H1 (cell line): ENCODE results near the gene GABRG3. TPM values are rescaled to one million over a fixed set of nuclear protein-coding genes. Genes with fewer than 3 reads are reported as not detected.

Source experiments
- CTCF ChIA-PET: fragments of 300-600 bp; sonication (Branson Sonifier 250); formaldehyde crosslinking; loops from one replicate; lab custom pipeline; 2021; ENCODE audit not compliant: partially characterized antibody; lab: Charles Lee
- POLR2A ChIA-PET: fragments of 300-600 bp; sonication (Branson Sonifier 250); formaldehyde crosslinking; loops from one replicate; lab custom pipeline; 2021; ENCODE audit warnings: inconsistent platforms; ENCODE audit not compliant: partially characterized antibody; lab: Charles Lee
- DNase-seq, 2 experiments: peaks; one replicate each; pipeline versions ENCODE4 v3.0.0 to v3.0.0-alpha.2; 2010 to 2022; ENCODE audit warnings: low spot score in 2 of 2, low read depth in 1 of 2, mixed read lengths in 1 of 2
- FAIRE-seq: peaks from 2 replicates; lab custom pipeline; 2011; peaks lifted over from hg19 to GRCh38; lab: Jason Lieb, UNC
- H2AFZ ChIP-seq: 2 replicates; pipeline ENCODE4 v1.8.1; 2012; ENCODE audit warnings: low read length, inconsistent platforms
- H2AK5ac ChIP-seq: 2 replicates; pipeline ENCODE4 v1.6.1; 2013; ENCODE audit warnings: low read depth, low read length
- H2BK120ac ChIP-seq: replicated peaks from 2 replicates; pipeline ENCODE3; 2013; ENCODE audit warnings: low read depth, low read length, inconsistent platforms
- H2BK12ac ChIP-seq: 2 replicates; pipeline ENCODE4 v1.6.1; 2013; ENCODE audit warnings: low read depth, low read length
- H2BK15ac ChIP-seq: 2 replicates; pipeline ENCODE4 v1.6.1; 2013; ENCODE audit warnings: low read length
- H2BK20ac ChIP-seq: 2 replicates; pipeline ENCODE4 v1.6.1; 2013; ENCODE audit warnings: low read length
- H2BK5ac ChIP-seq: 2 replicates; pipeline ENCODE4 v1.6.1; 2013; ENCODE audit warnings: low read depth, low read length
- H3K14ac ChIP-seq: 2 replicates; pipeline ENCODE4 v1.6.1; 2013; ENCODE audit warnings: inconsistent platforms; ENCODE audit not compliant: insufficient read length
- H3K18ac ChIP-seq: 2 replicates; pipeline ENCODE4 v1.6.1; 2013; ENCODE audit warnings: low read length; ENCODE audit errors: extremely low read depth
- H3K23ac ChIP-seq: 2 replicates; pipeline ENCODE4 v1.6.1; 2013; ENCODE audit warnings: inconsistent platforms; ENCODE audit not compliant: insufficient read length
- H3K23me2 ChIP-seq: 2 replicates; pipeline ENCODE4 v1.6.1; 2013; ENCODE audit warnings: low read depth, low read length
- H3K27ac ChIP-seq: 2 replicates; pipeline ENCODE4 v1.6.1; 2011; ENCODE audit warnings: low read depth, low read length, inconsistent platforms
- H3K27me3 ChIP-seq, 4 experiments: replicated peaks in 1 of 4; 1 replicate in 1 of 4; 2 replicates in 3 of 4; pipeline versions ENCODE4 v1.6.1 to v1.8.1; 2011 to 2013; ENCODE audit warnings: low read length in 3 of 4, mild to moderate bottlenecking in 3 of 4, inconsistent platforms in 2 of 4, mixed read lengths in 2 of 4, moderate library complexity in 1 of 4; ENCODE audit not compliant: control insufficient read depth in 3 of 4, insufficient read depth in 3 of 4; ENCODE audit errors: extremely low read depth in 1 of 4
- H3K36me3 ChIP-seq, 4 experiments: 2 replicates each; pipeline versions ENCODE4 v1.6.1 to v1.8.1; 2011 to 2013; ENCODE audit warnings: mild to moderate bottlenecking in 4 of 4, low read length in 3 of 4, moderate library complexity in 2 of 4, control low read depth in 1 of 4, inconsistent platforms in 1 of 4; ENCODE audit not compliant: insufficient read depth in 4 of 4, control insufficient read depth in 2 of 4
- H3K4ac ChIP-seq: replicated peaks from 2 replicates; pipeline ENCODE3; 2013; ENCODE audit warnings: low read length, low read depth, mixed read lengths, inconsistent platforms; ENCODE audit not compliant: insufficient read length
- H3K4me1 ChIP-seq, 4 experiments: replicated peaks in 1 of 4; 1 replicate in 1 of 4; 2 replicates in 3 of 4; pipeline versions ENCODE4 v1.6.1 to v1.8.1; 2011 to 2013; ENCODE audit warnings: low read length in 3 of 4, inconsistent platforms in 2 of 4, mixed read lengths in 1 of 4; ENCODE audit not compliant: insufficient read depth in 4 of 4, control insufficient read depth in 3 of 4
- H3K4me2 ChIP-seq, 2 experiments: 2 replicates each; pipeline versions ENCODE4 v1.6.1 to v1.8.1; 2011 to 2013; ENCODE audit warnings: low read depth in 2 of 2, low read length in 2 of 2, control low read depth in 1 of 2, inconsistent platforms in 1 of 2, mild to moderate bottlenecking in 1 of 2; ENCODE audit not compliant: insufficient read depth in 1 of 2
- H3K4me3 ChIP-seq, 4 experiments: fragments of 200-600, 300-600 bp in 1 of 4; sonication (generic), shearing (Covaris generic), sonication (Bioruptor Twin) in 1 of 4; 2 replicates each; pipeline versions ENCODE4 v1.5.1 to v1.8.1; 2011 to 2016; ENCODE audit warnings: low read length in 4 of 4, low read depth in 3 of 4, control low read depth in 2 of 4, inconsistent platforms in 2 of 4, mild to moderate bottlenecking in 2 of 4, mixed read lengths in 1 of 4, moderate library complexity in 1 of 4; ENCODE audit not compliant: insufficient read depth in 2 of 4; ENCODE audit errors: extremely low read depth in 1 of 4
- H3K56ac ChIP-seq: replicated peaks from 2 replicates; pipeline ENCODE3; 2013; ENCODE audit warnings: low read depth, mild to moderate bottlenecking, mixed read lengths, low read length, inconsistent platforms; ENCODE audit not compliant: insufficient read length
- H3K79me1 ChIP-seq: 2 replicates; pipeline ENCODE4 v1.6.1; 2013; ENCODE audit warnings: low read depth, low read length, control low read depth
- H3K79me2 ChIP-seq, 2 experiments: 2 replicates each; pipeline versions ENCODE4 v1.6.1 to v1.8.1; 2012 to 2013; ENCODE audit warnings: low read length in 2 of 2, mild to moderate bottlenecking in 2 of 2, inconsistent platforms in 1 of 2; ENCODE audit not compliant: insufficient read depth in 2 of 2, control insufficient read depth in 1 of 2
- H3K9ac ChIP-seq, 4 experiments: replicated peaks in 1 of 4; 1 replicate in 1 of 4; 2 replicates in 3 of 4; pipeline versions ENCODE4 v1.6.1 to v1.8.1; 2011 to 2013; ENCODE audit warnings: low read depth in 3 of 4, low read length in 3 of 4, control low read depth in 2 of 4, mild to moderate bottlenecking in 2 of 4, moderate library complexity in 2 of 4, inconsistent platforms in 1 of 4; ENCODE audit errors: extremely low read depth in 1 of 4
- H3K9me3 ChIP-seq, 2 experiments: 2 replicates each; pipeline versions ENCODE4 v1.6.1 to v1.8.1; 2012 to 2013; ENCODE audit warnings: mild to moderate bottlenecking in 2 of 2, moderate library complexity in 2 of 2, control low read depth in 1 of 2, inconsistent platforms in 1 of 2, low read depth in 1 of 2, low read length in 1 of 2, mixed read lengths in 1 of 2; ENCODE audit not compliant: insufficient read depth in 2 of 2
- H4K20me1 ChIP-seq, 2 experiments: replicated peaks in 1 of 2; 2 replicates each; pipeline versions ENCODE3 to v1.8.1; 2011 to 2013; ENCODE audit warnings: inconsistent platforms in 2 of 2, low read length in 2 of 2, mild to moderate bottlenecking in 1 of 2; ENCODE audit not compliant: insufficient read depth in 2 of 2, control insufficient read depth in 1 of 2
- H4K5ac ChIP-seq: 2 replicates; pipeline ENCODE4 v1.6.1; 2013; ENCODE audit warnings: low read length, low read depth, mixed read lengths, inconsistent platforms; ENCODE audit not compliant: insufficient read length
- H4K8ac ChIP-seq: 2 replicates; pipeline ENCODE4 v1.8.0; 2013; ENCODE audit warnings: mild to moderate bottlenecking, moderate library complexity, low read length, inconsistent platforms; ENCODE audit not compliant: insufficient read depth; ENCODE audit errors: extremely low read depth
- H4K91ac ChIP-seq: replicated peaks from 2 replicates; pipeline ENCODE3; 2013; ENCODE audit warnings: low read length, mixed read lengths, inconsistent platforms; ENCODE audit not compliant: insufficient read length
- ASH2L ChIP-seq: fragments of 200-600, 300-600 bp; sonication (generic); IDR thresholded peaks from one replicate; pipeline ENCODE4 v1.7.1; 2017; ENCODE audit warnings: low read length
- BRCA1 ChIP-seq: IDR thresholded peaks from 2 replicates; pipeline ENCODE4 v1.6.1; 2012; ENCODE audit warnings: low read depth, low read length, improper control_type of control experiment
- CHD2 ChIP-seq: IDR thresholded peaks from 2 replicates; pipeline ENCODE4 v1.6.1; 2012; ENCODE audit warnings: low read length, improper control_type of control experiment
- EZH2 ChIP-seq: fragments of 200-600 bp; sonication (generic); IDR thresholded peaks from 2 replicates; pipeline ENCODE4 v1.7.1; 2012; ENCODE audit warnings: low read depth, mild to moderate bottlenecking, moderate library complexity, low read length, inconsistent platforms; ENCODE audit not compliant: severe bottlenecking
- JUN ChIP-seq: IDR thresholded peaks from 2 replicates; pipeline ENCODE4 v1.6.1; 2011; ENCODE audit warnings: low read depth, mild to moderate bottlenecking, improper control_type of control experiment, low read length
- NRF1 ChIP-seq: IDR thresholded peaks from 2 replicates; pipeline ENCODE4 v1.6.1; 2011; ENCODE audit warnings: mild to moderate bottlenecking, low read depth, low read length, improper control_type of control experiment
- PHF8 ChIP-seq: fragments of 200-600 bp; sonication (generic); conservative IDR thresholded peaks from 2 replicates; pipeline ENCODE4 v1.7.1; 2012; ENCODE audit warnings: low read depth, mild to moderate bottlenecking, inconsistent platforms, low read length, moderate library complexity
- POLR2A ChIP-seq, 2 experiments: IDR thresholded peaks; 1 replicate in 1 of 2; 2 replicates in 1 of 2; pipeline ENCODE4 v1.6.1; 2011; ENCODE audit warnings: low read depth in 2 of 2, low read length in 2 of 2, mild to moderate bottlenecking in 2 of 2; ENCODE audit errors: control extremely low read depth in 1 of 2
- POLR2AphosphoS5 ChIP-seq: IDR thresholded peaks from 2 replicates; pipeline ENCODE4 v1.6.1; 2011; ENCODE audit warnings: low read depth, low read length
- SIRT6 ChIP-seq: IDR thresholded peaks from one replicate; pipeline ENCODE4 v1.7.1; 2012; ENCODE audit warnings: low read length, inconsistent platforms
- SP2 ChIP-seq: IDR thresholded peaks from 2 replicates; pipeline ENCODE4 v1.6.1; 2012; ENCODE audit warnings: mild to moderate bottlenecking, low read length, inconsistent platforms
- SUZ12 ChIP-seq: fragments of 200-600 bp; sonication (generic); IDR thresholded peaks from 2 replicates; pipeline ENCODE4 v1.6.1; 2012; ENCODE audit warnings: mild to moderate bottlenecking, inconsistent platforms, low read length, moderate library complexity, mixed read lengths
- TEAD4 ChIP-seq: IDR thresholded peaks from 2 replicates; pipeline ENCODE4 v1.6.1; 2012; ENCODE audit warnings: low read depth, low read length, inconsistent platforms, mixed read lengths
- WGBS, 2 experiments: shearing (Covaris generic) in 1 of 2; methylation state at CpG; one replicate each; pipeline versions ENCODE4 v1.1.6 to v1.1.7; 2013 to 2015; ENCODE audit warnings: low lambda C conversion rate in 2 of 2, mixed read lengths in 2 of 2, inconsistent platforms in 1 of 2, low coverage in 1 of 2, missing lambda C conversion rate in 1 of 2; ENCODE audit not compliant: insufficient replicate concordance in 2 of 2, insufficient coverage in 1 of 2, insufficient read length in 1 of 2; ENCODE audit errors: extremely low coverage in 1 of 2, missing lambda C conversion rate in 1 of 2; 5-methylcytosine and 5-hydroxymethylcytosine counted together
- polyA plus RNA-seq, 7 experiments: library from polyadenylated mRNA; depleted of rRNA in 3 of 7; stranded (reverse) in 5 of 7; unstranded in 2 of 7; fragments of >200 nt in 5 of 7; fragments of 200-250 nt in 2 of 7; gene quantifications; 1 replicate in 5 of 7; 2 replicates in 1 of 7; 4 replicates in 1 of 7; pipeline versions ENCODE4 v1.2.1 to v1.2.3, GENCODE V29; 2011 to 2013; ENCODE audit warnings: missing spikeins in 2 of 7, mixed read lengths in 2 of 7
- total RNA-seq: library from RNA; stranded (reverse); fragmentation: NEBNext Ultra II Directional; extraction: Animal tissue kit (Norgen Biotek cat#: 25700); gene quantifications from 2 replicates; pipeline ENCODE4 v1.2.1, GENCODE V29; 2021
- TF ChIP-seq, protein P1 (sequence below): IDR thresholded peaks from 2 replicates; pipeline ENCODE4 v1.6.1; 2012; ENCODE audit warnings: inconsistent platforms

GABRG3 gene
- total and polyA plus RNA-seq, 2 of the 8 experiments (the other 6 are each of a cell fraction or from before 2014, with no cell fraction given): 0.17 to 0.80 TPM

DNA sequence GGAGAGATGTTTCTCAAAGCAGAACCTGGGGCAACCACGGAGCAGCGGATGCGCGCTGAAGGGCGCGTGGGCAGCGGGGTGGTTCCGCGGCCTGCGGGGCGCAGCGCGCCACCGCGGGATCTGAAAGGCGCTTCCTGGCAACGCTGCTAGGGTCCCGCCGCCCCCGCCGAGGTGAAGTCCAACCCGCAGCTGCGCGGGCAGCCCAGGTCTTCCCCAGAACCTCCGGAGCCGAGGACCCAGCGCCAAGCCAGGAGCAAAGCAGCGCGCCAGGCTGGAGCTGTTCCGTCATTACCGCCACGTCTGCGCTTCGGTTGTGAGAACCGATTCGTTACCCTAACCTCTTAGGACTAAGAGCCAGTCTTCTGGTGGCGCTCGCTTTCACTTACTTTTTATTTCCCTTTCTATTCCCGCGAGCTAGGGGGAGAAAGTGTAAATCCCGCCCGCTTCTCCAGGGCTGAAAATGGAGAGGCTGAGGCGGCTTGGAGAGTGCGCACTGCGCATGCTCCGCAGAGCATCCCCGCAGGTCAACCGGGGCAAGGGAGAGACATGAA is 3.2 kb upstream of the GABRG3 start:
- CTCF ChIA-PET: interaction anchor here (0.6 to 7.6 kb wide), 4 partner anchors 17 to 718 kb away, joined by 3 to 74 read pairs (median 6); no protein-coding TSS in a partner anchor
- H3K27me3 ChIP-seq: peaks cover 16 to 51% (median 46%) of the 10 kb centered on the region in 4 experiments
- TF ChIP-seq CHD2 (peak; percentile 82), SUZ12 (peak; percentile 61), JUN (no peak), POLR2A (IDR thresholded peaks at IDR 0.05; ENCODE audit: control extremely low read depth in 1 of 2, low read depth in 2 of 2, low read length in 2 of 2) (peak in 1 of 2 experiments; percentile 75; a peak in 2 of 3 replicates), BRCA1 (peak; percentile 61; the same call in 1 of the 2 replicates), EZH2 (peak; percentile 57), SP2 (no peak), POLR2AphosphoS5 (peak; percentile 62; the same call in 1 of the 2 replicates), PHF8 (peak; percentile 46), SIRT6 (no peak), ASH2L (peak; percentile 67), NRF1 (peak; percentile 79), TEAD4 (no peak)
- TF ChIP-seq, protein P1, sequence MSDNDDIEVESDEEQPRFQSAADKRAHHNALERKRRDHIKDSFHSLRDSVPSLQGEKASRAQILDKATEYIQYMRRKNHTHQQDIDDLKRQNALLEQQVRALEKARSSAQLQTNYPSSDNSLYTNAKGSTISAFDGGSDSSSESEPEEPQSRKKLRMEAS: no peak

More for the DNA sequence above, 3.2 kb upstream of the GABRG3 start:
- Histone ChIP-seq H3K23me2 (peaks cover 9% of the 10 kb centered on the region; the same call in 1 of the 2 replicates), H2AFZ (peak overlapping the region; percentile 80), H2BK12ac (peak overlapping the region; percentile 78; the same call in 1 of the 2 replicates), H2BK15ac (no peak overlapping the region), H3K79me1 (no peaks in the 10 kb centered on the region), H3K23ac (no peak overlapping the region), H4K20me1 (no peaks in the 10 kb centered on the region), H2BK20ac (no peak overlapping the region), H3K4ac (no peak overlapping the region), H4K91ac (no peak overlapping the region), H2BK5ac (no peak overlapping the region), H4K8ac (peak overlapping the region; percentile 39; the same call in 1 of the 2 replicates), H3K56ac (peak overlapping the region; percentile 90), H3K9ac (peak overlapping the region in 3 of 4 experiments; percentile 46 to 74 (median 67); a peak in 6 of 7 replicates), H3K36me3 (no peaks in the 10 kb centered on the region), H3K79me2 (no peaks in the 10 kb centered on the region), H3K9me3 (no peaks in the 10 kb centered on the region), H3K27ac (no peak overlapping the region), H4K5ac (no peak overlapping the region), H2AK5ac (no peak overlapping the region), H3K4me1 (peaks cover 0 to 3% (median 0%) of the 10 kb centered on the region in 4 experiments; a peak in 1 of 7 replicates), H3K14ac (no peak overlapping the region), H2BK120ac (no peak overlapping the region), H3K4me3 (peak overlapping the region; percentile 54 to 70 (median 64)), H3K18ac (peak overlapping the region; percentile 71), H3K4me2 (peak overlapping the region; percentile 71 to 86)
- DNase-seq (peak in 1 of 2 experiments; percentile 72), FAIRE-seq (no peak)
- WGBS, 2 experiments: 2% methylated on average over 47 of the region's 48 CpGs; no CpG with 5 or more reads in 1 of the 2 experiments
- POLR2A ChIA-PET: no interaction called here
